RCC 7860 (cell line): ENCODE data around the gene DOK5.
"Not testable (repeated sequence)": the region's sequence is repeated elsewhere in the genome, so short reads cannot be mapped to it uniquely, and the experiment has no call there.

Experiments
- DNase-seq: peaks from one replicate; pipeline ENCODE4 v3.0.0-alpha.2; 2015; ENCODE audit warnings: low spot score
- FAIRE-seq: peaks from 2 replicates; lab custom pipeline; 2012; peaks lifted over from hg19 to GRCh38; lab: Jason Lieb, UNC

Gene DOK5

DNA sequence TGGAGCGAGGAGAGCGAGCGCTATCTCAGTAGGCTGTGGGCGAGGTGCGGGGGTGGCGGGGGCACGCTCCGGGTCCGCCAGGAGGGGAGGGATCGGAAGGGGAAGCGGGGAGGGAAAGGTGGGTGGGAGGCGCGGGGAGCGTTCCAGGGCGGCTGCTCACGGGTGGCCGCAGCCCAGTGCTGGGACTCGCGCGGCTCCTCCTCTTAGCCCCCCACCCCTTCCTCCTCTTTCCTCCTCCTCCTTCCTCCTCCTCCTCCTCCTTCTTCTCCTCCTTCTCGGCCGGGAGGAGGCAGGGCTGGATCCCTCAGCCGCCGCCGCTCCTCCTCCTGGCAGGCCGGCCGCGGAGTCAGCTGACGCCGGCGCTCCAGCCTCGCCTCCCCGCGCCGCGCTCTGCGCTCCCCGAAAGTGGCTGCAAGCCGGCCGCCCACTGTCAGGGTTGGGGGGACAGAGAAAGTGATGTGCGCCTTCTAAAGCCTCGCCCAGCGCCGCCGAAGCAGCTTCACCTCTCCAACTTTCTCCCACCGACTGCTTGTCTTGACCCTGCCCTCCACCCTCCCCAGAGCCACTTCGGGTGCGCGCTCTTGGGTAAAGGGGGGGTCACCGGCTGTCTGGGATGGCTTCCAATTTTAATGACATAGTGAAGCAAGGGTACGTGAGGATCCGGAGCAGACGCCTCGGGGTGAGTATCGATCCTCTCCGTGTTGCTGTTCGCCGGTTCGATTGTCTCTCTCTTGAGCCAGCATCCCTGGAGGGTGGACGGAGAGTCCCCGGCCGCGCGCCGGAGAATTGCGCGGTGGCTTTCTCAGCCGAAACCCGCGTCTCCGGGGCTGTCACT is at the start of gene DOK5:
TSS of gene DOK5 (plus strand) at position 260 of the 835 bp plus-strand sequence. CDS start at position 614, 354 bp downstream.
- DNase-seq (no peak), FAIRE-seq (no peak)

DNA sequence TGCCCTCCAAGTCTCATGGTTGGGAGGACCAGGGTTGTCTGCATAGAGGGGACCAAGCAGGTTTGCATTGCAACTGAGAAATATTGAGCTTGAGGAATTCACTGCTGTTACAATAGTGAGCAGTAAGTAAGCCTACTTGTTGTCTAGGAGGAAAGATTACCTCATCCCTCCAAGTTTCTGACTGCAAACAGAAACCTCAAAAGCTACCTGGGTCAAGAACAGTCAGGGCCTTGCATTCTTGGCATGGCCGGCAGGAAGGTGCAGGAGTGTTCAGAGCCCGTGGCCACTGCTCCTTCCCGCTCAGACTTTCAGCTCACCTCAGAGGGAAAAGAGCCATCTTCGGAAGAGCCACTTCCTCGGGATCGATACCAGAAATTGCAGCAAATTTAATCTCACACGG is 46.0 kb upstream of the DOK5 start:
- DNase-seq (no peak), FAIRE-seq (no peak)

DNA sequence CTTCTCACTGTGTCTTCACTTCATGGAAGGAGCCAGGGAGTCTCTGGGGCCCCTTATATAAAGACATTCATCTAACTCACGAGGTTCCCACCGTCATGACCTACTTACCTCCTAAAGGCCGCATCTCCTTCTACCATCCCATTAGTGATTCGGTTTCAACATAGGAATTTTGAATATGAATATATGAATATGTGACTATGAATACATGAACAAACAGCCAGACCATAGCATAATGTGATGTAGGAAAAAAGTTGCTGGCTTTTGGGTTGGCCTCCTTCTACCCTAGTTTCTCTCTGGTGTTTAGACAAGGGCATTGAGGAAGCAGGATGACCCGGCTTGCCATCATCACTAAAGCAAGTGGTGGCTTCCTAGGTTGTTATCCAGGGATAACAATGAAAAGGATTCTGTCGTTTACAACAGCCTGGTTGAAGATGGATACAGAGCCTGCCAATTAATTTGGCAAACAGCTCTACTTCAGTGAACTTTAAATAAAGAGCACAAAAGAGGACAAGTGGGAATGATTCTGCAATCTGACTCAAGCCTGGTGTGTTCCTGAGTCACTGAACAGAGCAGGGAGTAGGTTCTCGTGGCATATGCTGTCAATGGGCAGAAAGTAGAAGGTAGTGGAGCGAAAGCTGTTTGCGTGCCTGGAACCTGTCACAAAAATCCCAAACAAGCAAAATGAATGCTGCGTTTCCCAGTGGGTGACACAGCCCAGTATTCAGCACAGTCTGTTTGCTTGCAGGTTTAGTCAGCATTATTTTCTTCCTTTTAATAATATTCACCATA is 44.0 kb upstream of the DOK5 start:
- no peak for DNase-seq
- no peak for FAIRE-seq

DNA sequence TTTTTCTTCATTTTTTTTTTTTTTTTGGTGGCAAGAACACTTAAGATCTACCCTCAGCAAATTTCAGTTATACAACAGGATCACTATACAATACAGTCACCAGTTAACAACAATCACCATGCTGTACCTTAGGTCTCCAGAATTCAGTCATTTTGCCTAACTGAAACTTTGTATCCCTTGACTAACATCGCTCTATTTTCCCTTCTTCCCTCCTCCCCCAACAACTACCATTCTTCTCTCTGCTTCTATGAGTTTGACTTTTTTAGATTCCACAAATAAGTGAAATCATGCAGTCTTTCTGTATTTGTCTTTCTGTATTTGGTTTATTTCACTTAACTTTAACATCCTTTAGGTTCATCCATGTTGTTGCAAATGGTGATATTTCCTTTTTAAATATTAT is 42.4 kb upstream of the DOK5 start:
- FAIRE-seq, result no peak
- DNase-seq, result no peak

DNA sequence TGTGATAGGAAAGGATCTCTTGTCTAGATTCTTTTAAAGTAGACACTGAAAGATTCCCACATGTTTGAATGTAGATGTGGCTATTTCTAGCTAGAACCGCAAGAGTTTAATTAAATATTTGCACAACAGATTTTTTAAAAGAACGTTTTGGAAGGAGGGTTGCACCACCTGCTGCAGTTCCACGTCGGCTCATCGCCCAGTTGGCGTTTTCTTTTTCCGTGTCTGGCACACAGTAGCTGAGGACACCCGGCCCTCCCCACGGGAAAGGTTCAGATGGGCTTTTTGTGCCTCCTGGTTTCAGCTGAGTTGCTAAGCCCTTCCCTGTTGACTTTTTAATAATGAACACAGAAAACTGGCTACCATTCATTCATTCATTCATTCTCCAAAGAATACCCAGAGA is 41.8 kb upstream of the DOK5 start:
- DNase-seq (no peak), FAIRE-seq (no peak)

DNA sequence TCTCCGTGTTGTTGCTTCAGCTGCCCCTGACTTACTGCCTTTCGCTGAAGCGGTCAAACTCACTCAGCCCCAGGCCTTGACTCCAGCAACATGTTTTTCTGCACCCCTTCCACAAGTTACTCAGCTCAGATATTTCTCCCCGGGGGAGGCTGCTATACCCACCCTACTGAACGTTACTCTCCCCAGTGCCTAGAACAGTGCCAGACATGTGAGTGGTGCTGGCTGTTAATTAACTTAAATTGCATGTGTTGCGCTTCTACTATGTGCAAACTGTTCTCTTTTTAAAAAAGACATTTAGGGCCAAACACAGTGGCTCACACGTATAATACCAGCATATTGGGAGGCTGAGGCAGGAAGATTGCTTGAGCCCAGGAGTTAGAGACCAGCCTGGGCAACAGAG is 41.2 kb upstream of the DOK5 start:
- FAIRE-seq (no peak), DNase-seq (no peak)

DNA sequence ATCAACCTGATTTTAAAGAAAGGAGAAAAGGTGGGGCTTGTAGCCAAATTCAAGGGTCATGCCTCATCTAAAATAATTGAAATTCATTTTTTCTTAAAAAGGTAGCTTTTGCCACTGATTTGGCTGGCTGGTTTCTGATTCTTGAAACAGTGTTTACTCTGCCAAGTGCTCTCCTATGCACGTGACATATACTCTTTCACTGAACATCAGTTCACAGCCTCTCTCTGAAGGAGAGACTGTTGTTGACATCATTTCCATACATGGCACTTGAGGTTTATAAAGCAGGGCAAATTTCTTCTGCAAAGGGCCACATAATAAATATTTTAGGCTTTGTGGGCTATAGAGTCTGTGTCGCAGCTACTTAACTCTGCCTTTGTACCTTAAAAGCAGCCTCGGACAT is 40.4 kb upstream of the DOK5 start:
- DNase-seq (no peak), FAIRE-seq (no peak)

DNA sequence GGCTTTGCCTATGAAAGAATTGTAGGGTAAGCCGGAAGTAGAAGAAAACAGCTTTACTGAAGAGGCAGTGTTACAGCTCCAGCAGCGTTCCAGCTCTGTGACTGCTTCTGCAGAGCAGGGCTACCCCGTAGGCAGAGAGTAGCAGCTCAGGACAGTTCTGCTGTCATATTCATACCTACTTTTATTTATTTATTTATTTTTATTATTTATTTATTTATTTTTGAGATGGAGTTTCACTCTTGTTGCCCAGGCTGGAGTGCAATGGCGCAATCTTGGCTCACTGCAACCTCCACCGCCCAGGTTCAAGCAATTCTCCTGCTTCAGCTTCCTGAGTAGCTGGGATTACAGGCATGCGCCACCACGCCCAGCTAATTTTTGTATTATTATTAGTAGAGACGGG is 39.0 kb upstream of the DOK5 start:
- not testable (repeated sequence) for FAIRE-seq, DNase-seq

DNA sequence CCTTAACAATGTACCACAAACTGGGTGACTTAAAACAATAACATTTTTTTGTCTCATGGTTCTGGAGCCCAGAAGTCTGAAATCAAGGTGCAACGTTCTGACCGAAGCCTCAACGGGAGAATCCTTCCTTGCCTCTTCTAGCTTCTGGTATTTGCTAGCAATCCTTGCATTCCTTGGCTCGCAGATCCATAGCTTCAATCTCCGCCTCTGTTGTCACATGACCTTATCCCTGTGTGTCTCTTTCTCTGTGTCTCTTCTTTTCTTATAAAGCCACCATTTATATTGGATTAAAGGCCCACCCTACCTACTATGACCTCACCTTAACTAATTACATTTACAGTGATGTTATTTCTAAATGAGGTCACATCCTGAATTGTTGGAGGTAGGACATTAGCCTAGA is 37.2 kb upstream of the DOK5 start:
- no peak for FAIRE-seq

DNA sequence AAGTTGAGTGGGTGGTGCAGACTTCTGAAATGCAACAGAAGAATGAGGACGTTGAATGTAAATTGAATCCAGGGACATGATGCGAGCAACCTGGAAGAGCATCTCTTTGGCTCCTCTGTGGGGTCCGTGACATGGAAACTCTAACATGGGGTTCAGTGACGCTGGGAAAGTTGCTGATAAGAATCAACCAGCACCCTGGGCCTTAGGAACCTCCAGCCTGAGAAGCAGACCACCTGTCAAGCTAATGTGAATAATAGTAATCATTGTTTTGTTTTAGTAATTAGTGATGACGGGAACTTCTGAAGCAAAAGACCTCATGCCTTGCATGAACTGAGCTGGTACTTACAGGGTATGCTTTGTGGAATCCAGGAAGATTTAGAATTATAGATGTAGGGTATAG is 25.2 kb upstream of the DOK5 start:
- DNase-seq (no peak), FAIRE-seq (no peak)

More for the DNA sequence above, 37.2 kb upstream of the DOK5 start:
- no peak for DNase-seq

DNA sequence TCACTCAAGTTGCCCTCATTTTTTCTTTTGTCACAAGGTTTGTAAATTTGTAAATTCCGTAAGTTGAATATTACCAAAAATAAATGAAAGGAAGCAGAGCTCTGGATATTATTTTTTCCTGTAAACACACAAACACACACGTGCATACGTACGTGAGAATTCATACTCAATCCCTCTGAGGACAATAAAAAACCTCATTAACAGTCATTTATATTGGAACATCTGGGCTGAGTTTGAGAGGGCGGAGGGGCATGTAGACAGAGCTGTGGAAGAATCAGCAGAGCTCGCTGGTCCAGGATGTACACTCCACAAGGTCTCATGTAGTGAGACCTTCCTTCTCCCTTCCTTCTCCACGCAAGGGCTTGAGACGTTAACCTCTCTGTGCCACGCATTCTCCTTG is 24.2 kb upstream of the DOK5 start:
- DNase-seq (no peak), FAIRE-seq (no peak)

DNA sequence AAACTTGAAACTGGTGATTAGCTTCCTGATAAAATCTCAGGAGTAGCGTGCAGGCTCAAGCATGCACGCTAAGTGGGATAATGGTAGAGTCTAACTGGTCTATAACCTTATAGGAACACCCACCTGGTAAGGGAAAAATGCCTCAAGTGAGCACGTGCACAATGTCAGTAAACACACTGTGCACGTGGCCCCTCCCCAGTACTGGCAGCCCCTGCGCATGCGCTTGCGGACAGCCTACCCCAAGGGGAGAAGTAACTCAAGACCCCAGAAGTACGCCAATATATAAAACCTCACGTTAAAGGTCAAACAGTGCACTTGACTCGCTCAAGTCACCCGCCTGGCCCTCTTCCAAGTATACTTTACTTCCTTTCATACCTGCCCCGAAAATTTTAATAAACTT is 23.1 kb upstream of the DOK5 start:
- DNase-seq, result no peak
- no peak for FAIRE-seq

DNA sequence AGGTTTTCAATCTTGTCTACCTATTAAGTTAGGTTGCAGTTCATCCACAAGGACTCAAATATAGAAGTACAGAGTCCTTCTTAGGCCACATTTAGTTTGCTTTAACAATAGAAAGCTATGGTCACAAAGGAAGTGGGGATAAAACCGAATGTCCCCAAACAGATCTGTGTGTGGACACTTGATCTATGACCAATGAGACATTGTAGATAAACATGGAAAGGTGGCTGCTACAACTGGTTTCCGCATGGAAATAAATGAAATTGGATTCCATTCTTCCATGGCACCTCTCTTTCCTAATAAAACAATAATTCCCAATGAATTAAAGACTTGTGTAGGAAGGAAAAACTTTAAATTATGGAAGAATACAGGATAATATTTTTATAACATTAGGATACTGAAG is 20.4 kb upstream of the DOK5 start:
- DNase-seq (no peak), FAIRE-seq (no peak)

DNA sequence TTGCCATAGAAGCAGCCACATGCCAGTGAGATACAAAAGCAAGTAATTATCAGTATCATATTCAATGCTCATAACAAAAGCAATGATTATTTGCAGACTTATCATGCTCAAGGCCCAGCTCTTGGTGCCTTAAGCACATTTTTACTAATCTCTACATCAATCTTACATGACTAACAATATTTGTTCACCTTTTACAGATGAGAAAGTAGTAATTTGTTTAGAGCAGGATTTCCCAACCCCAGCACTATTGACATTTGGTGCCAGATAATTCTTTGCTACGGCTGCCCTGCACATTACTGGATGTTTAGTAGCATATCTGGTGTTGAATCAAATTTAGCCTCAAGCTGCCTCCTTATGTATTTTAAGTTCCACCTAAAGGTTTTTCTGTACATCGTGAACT is 19.0 kb upstream of the DOK5 start:
- FAIRE-seq (no peak), DNase-seq (no peak)

DNA sequence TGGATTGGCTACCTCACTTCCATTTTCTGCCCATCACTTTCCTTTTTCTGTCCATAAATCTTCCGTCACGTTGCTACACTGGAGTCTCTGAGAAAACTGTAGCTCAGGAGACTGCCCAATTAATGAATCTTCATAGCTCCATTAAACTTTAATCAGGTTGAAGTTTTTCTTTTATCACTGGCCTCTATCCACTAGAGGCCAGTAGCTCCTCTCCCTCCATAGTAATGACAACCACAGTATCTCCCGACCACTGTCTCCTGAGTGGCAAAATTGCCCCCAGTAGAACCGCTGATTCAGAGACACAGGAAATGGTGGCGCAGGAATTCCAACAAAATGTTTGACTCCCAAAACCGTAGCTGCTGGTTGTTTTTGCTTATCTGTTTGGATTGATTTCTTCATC is 18.4 kb upstream of the DOK5 start:
- DNase-seq, result no peak
- no peak for FAIRE-seq

DNA sequence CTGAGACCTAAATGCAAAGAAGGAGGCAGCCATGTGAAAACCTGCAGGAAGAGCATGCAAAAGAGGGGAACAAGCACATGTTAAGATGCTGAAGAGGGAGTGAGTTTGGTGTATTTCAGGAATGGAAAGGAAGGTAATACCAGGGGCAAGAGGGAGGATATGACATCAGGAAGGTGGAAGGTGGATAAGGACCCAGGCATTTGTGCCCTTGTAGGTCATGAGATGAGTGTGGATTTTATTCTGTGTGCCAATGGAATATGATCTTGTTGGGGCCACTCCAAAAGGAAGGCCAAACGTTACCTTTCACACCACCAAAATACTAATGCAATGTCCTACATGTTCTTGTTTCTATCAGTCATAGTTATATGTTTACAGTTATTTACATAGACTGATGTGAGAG is 17.2 kb upstream of the DOK5 start:
- FAIRE-seq (no peak), DNase-seq (no peak)

DNA sequence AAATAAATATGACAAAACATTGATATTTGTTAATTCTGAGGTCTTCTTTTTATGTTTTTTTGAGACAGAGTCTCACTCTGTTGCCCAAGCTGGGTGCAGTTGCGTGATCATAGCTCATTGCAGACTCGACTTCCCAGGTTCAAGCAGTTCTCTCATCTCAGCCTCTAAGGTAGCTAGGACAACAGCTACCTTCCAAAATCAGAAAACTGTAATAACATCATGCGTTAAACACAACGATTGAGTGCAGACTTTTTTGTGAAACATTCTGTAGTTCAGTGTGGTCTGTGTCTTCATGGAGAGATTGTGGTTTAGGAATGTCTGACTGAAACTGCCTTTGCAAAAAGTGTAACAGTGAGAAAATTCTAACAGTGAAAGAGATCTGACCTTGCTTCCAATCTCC is 16.1 kb upstream of the DOK5 start:
- DNase-seq (no peak), FAIRE-seq (no peak)

DNA sequence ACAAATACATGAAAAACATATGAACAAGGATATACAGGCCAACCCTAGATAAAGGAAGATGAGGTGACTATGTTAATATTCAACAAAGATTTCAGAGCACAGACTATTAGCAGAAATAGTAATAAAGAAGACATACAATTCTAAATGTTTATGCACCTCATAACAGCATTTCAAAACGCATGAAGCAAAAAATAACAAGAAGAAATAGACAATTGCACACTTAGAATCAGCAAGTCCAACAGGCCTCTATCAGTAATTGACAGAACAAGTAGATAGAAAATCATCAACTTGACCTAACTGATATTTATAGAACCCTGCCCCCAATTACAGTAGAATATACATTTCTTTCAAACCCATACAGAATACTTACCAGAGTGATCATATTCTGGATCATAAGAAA is 11.4 kb upstream of the DOK5 start:
- FAIRE-seq (no peak), DNase-seq (no peak)

DNA sequence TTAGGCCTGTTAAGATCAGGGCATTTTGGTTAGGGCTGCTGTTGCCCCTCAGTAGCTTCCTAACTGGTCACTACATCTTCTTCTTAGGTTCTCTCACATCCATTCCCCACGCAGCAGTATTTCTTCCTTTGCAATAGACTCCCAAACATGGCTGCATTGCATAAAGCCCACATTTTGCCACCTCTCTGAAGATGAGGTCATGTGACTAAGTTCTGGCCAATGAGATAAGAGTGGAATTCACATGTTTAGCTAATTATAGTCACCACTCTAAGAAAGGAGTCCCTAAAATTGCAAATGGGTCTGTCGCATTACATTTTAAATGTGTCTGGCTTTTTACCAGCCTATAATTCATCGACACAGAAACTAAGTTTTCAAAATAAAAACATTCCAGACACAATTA is 9.3 kb upstream of the DOK5 start:
- FAIRE-seq (no peak), DNase-seq (no peak)

DNA sequence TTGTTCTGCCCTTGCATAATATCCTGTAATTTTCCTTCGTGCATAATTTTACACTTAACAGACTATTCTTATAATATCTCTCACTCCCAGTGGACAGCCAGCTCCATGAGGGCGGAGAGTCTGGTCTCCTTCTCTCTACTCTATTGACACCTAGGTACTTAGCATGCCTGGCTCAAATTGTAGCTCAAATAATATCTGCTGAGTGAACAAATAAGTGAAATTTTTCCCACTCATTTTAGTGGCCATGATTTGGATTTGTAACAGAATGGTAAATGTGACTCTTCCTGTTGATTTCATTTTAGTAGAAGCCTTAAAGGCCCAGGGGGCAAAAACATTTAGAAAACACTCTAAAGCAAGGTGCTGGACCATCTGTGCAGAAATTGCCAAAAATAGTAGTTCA is 7.8 kb upstream of the DOK5 start:
- DNase-seq, result no peak
- no peak for FAIRE-seq

DNA sequence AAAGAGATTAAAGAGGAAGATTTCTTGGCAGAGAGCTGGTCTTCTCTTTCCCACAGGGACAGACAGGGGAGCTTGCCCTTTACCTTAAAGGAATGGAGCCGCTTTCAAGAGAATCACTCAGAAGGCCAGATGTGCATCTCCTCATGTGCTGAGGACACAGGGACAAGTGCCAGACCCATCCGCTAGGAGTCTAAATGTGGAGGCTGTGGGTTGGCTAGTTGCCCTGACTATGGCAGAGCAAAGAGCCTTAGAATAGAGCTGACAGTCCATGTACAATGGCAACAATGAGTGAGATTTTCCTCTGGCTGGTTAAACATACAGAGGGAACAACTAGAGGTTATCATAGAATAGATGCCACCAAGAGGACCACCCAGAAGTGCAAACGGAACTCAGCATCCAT is 7.3 kb upstream of the DOK5 start:
- FAIRE-seq (no peak), DNase-seq (no peak)

DNA sequence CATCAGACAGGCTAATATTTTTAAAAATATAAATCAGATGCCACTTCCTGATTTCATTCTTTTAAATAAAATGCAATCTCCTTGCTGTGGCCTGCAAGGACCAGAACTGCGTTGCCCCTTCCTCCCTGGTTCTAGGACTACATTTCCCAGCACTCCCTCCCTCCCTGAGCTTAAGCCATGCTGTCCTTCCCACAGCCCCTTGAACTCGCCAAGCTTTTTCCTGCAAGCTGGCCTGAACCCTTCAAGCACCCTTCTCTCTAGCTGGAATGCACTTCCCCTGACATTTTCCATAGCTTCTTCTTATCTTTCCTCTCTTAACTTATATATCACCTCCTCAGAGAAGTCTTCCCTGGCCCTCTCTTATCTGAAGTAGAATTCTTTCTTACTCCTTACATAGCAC is 6.1 kb upstream of the DOK5 start:
- no peak for FAIRE-seq
- DNase-seq, result no peak
